ENCODE measurements around the gene SRRM2.

SRRM2 gene

DNA sequence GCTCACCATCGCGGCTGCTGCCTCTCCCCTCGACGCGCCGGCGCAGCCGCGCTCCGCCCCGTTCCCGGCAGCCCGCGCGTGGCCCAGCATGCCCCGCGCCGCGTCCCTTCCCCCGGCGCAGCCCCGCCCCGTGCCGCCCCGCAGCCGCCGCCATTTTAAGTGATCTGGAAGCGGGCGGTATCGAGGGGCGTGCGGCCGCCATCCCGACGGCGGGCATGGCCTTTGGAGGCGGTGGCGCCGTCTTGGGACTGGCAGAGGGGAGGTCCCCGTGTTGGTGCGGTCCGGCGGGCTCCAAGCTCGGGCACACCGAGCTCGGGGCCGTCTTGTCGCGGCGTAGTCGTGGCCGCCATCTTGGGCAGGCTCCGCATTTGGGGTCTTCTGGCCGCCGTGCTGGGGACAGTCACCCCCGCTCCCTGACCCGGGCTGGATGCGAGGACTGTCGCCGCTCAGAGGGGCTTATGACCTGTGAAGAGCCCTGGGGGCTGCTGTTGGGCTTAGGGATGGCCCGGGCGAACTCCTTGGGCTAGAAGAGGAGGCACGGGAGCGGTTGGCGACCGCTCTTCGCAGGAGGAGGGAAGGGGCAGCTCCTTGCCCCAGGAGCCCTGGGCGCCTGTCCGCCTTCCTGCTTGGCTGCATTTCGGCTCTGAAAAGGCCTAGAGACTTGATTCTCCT, 24.9 kb downstream of the SRRM2 start, which contains the start of gene ELOB:
Gene ELOB, minus strand, starts transcription at position 50 of the 672 bp plus-strand sequence. Its CDS starts 41 bp downstream, at position 9.
- DNase-seq (ENCODE audit: low spot score), result peak; percentile 88

DNA sequence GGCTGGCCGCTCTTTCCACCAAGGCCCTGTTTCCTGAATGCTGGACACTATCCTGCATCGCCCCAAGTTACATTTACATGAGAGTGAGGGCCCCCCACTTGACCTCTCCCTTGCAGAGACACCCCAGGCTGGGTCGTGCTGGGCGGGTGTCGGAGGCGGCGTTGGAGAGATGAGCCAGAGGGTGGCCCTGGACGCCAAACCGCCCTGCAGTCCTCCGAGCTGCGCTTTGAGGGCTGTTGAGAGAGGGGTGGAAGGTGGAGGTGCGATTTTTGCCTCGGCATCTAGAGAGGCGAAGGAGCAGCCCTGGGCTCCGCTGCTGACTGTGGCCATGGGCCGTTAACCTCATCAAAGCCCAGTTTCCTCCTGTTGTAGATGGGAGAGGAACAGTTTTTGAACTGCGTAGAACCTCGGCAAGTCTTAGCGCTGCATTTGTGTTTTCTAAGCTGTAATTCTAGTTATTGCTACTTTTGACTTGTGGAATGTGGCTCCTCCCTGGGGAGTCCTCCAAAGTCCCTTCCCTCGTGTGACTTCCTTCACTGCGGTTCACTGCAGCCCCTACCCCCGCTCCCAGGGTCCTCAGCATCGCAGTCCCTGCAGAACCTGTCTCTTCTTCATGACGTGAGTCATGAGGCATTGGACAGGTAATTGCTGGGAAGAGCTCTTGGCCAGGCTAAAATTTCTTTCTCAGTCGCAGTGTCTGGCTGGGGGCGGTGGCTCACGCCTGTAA, 25.6 kb downstream of the SRRM2 start:
- peak; percentile 58 for DNase-seq (ENCODE audit: low spot score)

DNA sequence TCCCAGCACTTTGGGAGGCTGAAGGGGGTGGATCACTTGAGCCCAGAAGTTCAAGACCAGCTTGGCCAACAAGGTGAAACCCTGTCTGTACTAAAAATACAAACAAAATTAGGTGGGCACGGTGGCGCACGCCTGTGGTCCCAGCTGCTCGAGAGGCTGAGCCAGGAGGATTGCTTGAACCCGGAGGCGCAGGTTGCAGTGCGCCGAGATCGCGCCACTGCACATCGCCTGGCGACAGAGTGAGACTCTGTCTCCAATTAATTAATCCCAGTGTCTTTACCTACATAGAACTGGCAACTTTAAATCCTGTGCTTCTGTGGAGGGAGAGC, 26.2 kb downstream of the SRRM2 start:
- no peak for DNase-seq (ENCODE audit: low spot score)

DNA sequence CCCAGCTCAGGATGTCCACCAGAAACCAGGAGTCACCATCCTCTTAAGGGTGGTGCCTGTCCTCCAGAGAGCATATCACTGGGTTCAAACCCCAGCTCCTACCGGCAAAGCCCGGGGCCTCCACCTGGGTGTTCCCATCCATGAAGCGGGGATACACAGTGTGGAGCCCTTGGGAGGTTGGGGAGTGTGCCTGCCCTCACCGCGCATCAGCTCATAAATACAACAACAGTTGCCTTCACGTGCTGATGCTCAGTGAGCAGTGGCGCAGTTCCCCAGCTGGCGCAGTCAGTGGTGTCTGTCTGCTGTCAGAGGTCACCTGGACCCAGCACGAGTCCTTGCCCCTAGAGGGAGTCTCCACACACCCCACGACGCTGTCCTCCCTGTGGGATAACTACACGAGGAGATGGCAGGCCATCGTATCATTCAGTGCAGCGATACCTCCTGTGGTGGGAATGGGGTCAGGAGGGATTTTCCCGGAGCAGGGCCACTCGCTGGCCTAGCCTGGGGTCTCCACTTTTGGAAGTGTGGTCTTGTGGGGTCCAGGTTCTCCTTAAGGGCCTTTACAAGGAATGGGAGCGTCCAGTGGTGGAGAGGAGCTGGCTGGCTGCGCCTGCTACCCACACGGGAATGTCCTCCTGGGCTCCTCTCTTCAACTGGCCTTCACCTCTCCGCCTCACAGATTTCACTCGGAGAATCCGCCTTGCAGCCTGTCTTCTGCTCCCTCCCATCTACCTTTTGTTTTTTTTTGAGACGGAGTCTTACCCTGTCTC, 26.9 kb downstream of the SRRM2 start:
- DNase-seq (ENCODE audit: low spot score), result no peak

DNA sequence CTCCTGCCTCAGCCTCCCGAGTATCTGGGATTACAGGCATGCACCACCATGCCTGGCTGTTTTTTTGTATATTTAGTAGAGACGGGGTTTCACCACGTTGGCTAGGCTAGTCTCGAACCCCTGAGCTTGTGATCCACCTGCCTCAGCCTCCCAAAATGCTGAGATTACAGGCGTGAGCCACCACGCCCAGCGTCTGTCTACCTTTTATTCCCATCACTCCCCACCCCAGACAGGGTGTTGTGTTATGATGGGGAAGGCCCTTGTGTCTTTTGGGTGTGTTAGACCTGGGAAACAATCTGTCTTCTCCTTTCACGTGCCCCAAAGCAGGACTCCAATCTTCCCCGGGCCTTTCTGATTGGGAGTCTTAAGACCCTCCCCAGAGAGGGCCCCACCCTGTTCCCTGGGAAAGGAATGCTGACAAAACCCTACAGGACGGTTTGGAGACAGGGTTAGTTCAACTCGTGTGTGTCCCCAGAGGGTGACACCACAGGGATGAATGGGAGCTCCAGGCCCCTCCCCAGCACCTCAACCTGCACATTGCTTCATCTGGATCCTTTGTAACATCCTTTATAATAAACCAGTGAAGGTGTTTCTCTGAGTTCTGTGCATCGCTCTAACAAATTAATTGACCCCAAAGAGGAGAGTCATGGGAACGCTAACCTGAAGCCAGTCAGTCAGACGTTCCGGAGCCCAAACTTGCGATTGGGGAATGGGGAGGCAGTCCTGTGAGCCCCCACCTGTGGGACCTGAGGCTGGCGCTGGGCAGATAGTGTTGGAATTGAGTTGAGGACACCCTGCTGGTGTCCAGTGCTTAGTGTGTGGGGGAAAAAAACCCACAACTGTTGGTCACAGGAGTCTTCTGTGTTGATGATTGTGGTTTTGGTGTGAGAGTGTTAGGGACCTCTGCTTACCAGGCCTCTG, 27.8 kb downstream of the SRRM2 start:
- DNase-seq (ENCODE audit: low spot score), result no peak

DNA sequence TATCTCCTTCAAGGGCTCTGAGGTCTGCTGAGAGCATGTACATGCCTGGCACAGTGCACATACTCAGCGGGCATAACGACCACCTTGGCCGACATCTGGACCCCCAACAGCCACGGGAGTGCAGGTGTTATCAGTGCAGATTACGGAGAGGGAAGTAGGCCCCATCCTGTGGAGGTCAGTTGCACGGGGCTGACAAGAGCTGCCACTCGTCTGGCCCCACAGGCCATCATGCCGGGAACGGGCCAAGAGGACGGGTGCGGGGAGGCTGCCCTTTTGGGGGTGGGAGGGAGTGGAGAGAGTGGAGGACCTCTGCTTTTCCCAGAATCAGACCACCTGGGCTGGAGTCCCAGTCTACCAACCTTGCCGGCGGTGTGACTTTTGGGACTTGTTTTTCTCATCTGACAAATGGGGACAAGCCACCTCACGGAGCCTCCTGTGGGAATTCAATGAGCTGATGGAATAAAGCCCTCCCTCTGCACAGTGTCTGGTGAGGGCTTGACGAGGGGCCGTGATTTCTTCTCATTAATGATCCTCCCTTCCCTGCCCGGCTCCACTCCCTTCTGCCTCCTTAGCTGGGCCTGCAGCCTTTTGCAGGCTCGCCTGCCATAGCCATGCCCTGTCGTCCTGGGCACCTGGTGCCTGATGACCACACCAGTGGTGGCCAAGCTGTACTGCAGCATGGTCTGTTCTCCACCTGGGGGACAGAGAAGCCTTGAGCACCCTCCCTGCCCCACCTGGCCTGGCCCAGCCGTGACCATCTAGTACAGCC, 30.3 kb downstream of the SRRM2 start:
- no peak for DNase-seq (ENCODE audit: low spot score)

DNA sequence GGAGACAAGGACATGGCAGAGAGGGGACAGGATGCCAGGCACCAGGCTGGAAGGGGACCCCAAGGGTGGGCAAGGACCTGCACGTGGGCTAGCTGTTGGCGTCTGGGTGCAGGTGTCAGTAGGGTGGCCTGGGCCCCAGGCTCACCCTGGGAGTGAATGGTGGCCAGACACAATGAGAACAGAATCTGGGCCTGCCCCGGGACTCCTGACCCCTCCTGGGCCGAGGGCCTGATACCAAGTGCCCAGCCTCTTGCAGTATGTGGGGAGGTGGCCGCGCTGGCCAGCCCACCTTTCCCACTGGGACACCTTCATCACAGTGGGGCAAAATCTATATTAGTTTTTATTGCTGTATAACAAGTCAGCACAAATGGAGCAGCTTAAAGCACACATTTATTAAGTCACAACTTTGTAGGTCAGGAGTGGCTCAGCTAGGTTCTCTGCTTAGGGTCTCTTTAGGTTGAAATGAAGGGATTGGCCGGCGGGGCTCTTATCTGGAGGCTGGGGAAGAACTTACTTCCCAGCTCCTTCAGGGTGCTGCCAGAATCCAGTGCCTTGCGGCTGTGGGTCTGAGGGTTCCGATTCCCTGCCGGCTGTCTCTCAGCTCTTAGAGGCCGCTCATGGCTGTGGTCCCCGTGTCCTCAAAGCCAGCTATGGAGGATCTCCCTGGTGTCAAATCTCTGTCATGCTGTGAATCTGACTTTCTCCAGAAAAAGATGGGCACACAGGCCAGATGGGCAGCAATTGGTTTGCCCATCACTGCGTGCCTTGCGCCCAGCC, 31.3 kb downstream of the SRRM2 start:
- DNase-seq (ENCODE audit: low spot score), result no peak

DNA sequence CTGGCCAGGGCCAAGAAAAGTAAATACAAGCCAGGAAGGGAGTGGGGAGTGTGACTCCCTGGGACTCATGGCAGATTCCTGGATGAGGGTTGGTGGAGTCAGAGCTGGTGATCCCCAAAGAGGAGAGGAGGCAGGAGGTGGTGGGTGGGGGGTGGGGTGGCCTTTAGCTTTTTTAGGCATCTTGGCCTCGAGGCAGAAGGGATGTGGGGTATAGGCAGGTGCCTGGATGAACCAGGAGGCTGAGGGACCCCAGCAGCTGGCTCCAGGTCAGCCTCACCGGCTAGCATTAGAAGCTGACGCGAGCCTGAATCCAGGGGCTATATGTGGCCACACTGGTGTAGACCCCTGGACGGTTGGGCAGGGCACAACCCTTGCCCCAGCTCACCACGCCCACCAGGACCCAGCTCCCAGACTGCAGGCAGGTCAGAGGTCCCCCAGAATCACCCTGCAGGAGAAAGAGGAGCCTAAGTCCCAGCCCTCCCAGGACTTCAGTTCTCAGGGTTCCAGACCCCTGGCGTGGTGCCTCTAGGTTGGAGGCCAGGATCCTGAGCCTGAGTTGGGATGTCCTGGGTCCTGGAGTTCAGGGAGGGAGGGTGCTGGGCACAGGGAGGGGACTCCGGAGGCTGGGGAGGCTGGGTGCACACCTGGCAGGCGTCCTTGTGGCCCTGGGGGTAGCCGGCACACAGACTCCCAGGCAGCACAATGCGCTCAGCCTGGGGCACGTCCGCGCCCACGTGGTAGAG, 32.1 kb downstream of the SRRM2 start:
- no peak for DNase-seq (ENCODE audit: low spot score)

DNA sequence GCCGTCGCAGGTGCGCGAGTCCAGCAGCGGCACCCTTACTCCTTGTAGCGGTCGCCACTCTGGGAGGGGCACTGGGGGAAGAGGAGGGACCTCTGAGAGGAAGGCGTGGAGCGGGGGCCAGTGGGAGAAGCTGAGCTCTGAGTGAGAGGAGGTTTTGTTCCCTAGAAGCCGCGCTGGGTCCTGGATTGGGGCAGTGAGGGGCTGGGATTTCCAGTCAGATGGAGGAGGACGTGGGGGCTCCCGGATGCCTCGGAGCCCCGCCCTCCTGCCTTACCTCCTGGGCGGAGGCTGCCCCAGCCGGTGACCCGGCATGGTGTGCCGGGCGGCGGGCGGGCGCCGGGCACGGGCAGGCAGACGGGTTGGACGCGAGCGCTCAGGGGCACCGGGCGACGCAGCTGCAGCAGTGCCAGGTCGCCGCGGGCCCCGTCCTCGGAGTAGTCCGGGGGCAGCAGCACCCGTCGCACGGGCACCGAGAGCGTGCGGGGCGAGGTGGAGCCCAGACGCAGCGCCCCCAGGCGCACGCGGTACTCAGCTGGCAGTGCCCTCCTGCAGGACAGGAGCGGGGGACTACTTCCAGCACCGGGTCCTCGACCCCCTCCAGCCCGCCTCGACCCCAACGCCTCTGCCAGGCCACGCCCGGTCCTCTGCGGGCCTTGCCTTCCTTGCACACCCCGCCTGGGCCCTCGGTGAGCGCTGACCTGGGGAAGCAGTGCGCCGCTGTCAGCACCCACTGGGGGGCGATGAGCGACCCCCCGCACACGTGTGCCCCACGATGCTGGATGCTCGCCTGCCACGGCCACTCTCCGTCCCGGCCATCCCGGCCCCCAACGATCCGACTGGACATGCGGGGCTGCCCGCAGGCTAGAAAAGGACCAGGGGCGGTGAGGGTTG, 32.9 kb downstream of the SRRM2 start:
- DNase-seq (ENCODE audit: low spot score), result no peak

DNA sequence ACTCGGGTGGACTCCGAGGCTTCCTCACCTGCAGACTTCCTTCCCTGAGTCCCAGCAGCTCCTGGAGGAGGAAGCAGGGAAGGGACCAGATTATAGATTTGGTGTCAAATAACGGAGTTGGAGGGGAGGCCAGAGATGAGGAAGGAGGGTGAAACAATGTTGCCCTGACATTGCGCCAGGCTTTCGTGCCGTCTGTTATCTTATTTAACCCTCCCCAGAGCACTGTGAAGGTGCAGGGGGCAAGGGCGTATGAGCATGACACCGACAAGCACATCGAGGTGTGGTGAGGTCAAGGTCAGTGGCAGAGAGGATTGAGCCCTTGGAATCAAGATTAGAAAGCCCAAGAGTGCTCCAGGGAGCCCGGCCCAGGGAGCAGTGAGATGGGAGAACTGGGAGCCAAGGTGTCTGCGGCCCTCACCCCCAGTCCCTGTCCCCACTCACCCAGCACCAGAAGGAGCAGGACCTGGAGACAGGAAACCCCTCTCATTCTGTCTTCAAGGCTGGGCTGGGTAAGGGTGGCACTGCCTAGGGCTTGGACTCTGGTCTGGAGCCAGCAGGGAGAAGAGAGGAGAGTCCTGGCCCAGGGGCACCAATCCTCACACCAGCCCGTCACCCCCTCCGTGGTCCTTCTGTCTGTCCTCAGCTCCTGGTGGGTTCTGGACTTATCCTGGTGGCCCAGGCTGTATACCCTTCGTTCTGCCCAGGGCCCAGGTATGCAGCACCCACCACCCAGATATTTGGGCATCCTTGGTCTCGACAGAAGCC, 33.8 kb downstream of the SRRM2 start:
- no peak for DNase-seq (ENCODE audit: low spot score)

DNA sequence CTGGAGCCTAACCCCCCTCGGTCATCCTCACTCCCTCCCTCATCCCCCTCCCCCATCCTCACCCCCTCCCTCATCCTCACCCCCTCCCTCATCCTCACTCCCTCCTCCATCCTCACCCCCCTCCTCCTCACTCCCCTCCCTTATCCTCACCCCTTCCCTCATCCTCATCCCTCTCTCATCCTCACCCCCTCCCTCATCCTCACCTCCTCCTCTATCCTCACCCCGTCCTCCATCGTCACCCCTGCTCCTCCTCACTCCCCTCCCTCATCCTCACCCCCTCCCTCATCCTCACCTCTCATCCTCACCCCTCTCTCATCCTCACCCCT, 34.4 kb downstream of the SRRM2 start:
- DNase-seq (ENCODE audit: low spot score), result no peak

DNA sequence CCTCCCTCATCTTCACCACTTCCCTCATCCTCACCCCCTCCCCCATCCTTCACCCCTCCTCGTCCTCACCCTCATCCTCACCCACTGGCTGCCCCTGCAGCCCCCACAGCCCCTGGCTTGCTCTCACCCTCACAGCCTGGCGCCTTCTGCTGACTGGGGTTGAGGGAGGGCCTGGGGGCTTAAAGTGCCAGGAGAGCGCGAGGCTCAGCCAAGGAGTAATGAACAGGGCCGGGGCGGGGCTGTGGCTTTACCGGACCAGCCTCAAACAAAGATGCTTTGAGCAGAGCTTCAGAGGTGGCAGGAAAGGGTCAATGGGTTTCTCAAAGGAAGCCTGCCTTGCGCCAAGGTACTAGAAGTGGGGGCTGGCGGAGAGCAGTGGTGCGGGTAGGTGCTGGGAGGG, 35.0 kb downstream of the SRRM2 start, which contains the start of gene PRSS33:
Gene PRSS33, minus strand, starts transcription at position 155 of the 400 bp plus-strand sequence. CDS start 1,013 bp downstream, outside the sequence.
- no peak for DNase-seq (ENCODE audit: low spot score)

DNA sequence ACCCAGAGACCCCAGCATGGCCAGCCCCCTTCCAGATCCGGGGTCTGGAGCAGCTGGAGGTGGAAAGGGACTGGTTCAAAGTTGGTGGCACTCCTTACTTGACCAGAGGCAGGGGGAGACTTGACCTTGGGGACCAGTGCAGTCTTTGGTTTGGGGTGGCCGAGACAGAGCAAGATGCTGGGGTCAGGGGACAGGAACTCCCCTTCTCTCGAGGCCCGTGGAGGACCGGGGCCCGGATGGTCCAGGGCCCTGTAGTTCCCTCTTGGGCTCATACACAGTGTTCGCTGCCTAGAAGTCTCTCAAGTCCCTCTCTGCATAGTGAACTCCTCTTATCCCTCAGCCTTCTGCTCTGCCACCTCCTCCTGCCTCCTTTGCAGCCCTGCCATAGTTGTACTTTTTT, 35.5 kb downstream of the SRRM2 start:
- no peak for DNase-seq (ENCODE audit: low spot score)

DNA sequence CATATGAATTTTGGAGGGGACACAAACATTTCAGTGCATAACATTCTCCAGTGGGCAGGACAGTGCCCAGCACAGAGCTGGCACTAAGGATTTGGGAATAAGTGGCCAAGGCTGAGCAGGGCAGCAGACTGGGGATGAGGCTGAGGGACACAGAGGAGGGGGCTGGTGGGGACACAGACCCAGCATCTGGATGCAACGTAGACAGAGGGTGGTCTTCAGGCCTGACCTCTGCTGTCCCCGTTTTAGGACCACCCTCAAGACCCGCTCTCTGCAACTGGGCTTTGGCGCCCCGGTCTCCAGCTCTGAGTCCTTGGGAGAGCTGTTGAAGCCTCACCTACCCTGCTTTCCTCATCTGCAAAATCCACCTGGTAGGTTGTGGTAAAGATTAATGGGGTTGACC, 38.2 kb downstream of the SRRM2 start:
- DNase-seq (ENCODE audit: low spot score), result no peak

DNA sequence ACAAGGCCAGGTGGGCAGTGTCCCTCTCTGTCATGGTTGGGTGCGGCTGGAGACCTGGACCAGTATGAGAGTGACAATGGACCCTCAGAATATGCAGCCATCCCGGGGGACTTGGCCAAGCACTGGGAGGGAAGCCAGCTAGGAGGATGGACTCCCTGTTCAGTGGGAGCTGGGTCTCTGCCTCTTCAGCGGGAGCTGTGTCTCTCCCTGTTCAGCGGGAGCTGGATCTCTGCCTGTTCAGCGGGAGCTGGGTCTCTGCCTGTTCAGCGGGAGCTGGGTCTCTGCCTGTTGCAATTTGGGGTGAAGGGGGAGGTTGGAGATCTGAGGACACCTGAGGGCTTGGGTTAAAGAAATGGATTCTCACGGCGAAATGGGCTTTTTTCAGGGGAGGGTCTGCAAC, 38.7 kb downstream of the SRRM2 start:
- no peak for DNase-seq (ENCODE audit: low spot score)

DNA sequence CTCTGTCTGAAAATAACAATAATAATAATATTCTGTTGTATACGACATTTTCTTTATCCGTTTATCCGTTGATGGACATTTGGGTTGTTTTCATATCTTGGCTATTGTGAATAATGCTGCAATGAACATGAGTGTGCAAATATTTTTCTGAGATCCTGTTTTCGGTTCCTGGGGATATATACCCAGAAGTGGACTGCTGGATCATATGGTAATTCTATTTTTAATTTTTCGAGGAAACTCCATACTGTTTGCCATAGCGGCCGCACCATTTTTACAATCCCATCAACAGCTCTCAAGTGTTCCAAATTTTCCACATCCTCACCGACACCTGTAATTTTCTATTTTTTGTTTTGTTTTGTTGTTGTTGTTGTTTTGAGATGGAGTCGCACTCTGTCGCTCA, 40.5 kb downstream of the SRRM2 start:
- no peak for DNase-seq (ENCODE audit: low spot score)

DNA sequence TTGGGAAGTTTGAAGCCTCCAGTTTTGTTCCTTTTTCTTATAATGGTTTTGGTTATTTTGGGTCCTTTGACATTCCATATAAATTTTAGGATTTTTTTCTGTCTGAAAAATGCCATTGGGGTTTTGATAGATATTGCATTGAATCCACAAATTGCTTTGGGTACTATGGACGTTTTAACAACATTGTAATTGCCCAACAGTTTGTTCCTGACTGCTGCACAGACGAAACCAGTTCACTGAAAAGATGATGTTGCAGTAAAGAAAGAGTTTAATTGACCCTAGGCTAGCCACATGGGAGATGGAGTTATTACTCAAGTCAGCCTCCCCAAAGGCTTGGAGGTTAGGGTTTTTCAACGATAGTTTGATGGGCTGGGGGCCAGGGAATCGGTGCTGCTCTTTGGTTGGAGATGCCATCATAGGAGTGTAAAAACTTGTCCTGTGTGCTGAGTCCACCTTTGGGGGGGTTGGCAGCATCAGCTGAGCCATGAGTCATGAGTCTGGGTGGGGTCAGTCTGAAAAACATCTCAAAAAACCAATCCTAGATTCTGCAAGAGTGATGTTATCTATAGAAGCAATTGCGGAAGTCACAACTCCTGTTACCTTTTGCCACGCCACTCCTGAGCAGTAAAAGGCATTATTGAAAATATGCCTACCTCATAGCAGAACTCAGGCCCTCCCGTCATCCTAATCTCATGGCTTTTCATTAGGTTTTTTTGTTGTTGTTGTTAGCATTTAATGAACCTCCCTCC, 43.1 kb downstream of the SRRM2 start:
- no peak for DNase-seq (ENCODE audit: low spot score)

Data from hematopoietic multipotent progenitor cell treated with erythropoietin and hydrocortisone succinate and interleukin-3 and kit ligand, for 17 days (in vitro differentiated cells).